ENCODE measurements around the gene MINDY4. TPM values are rescaled to one million over a fixed set of nuclear protein-coding genes. Genes with fewer than 3 reads are reported as not detected.

MINDY4 gene
- polyA plus RNA-seq (2013) = 2.8 and 3.4 TPM in 2 replicates

DNA sequence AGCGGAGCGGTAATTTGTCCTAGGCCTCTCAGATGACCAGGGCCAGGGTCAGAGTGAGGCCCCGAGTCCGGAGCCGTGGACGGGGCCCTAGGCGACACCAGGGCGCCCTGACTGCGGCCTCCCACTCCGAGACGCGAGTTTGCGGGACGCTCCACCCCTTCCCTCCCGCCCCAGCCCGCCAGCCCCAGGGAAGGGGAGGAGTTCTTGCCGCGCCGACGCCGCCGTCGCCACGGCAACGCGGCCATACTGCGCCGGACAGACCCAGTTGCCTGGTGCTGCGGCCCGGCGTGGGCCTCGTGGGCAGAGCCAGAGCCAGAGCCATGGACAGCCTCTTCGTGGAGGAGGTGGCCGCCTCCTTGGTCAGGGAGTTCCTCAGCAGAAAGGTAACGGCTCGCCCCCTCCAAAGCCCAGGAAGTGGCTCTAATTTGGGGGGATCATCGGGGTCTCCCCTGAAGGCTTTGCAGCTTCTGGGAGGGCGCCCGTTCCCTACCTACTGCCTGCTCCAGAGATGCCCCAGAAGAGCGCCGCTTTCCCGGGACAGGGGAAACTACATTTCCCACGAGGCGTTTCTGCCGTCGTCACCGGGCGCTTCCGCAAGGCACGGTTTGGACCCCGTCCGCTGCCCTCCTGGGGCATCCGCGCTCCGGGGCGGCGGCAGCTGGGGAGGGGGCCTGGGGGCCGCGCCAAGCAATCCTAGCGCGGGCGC is at the start of gene MINDY4:
MINDY4 (plus strand) TSS at position 244 of the 706 bp plus-strand sequence; CDS start at position 321, 77 bp downstream.
- Histone ChIP-seq H3K27me3 (ENCODE audit: insufficient read depth, low read length) (no peaks in the 10 kb centered on the region), H4K91ac (ENCODE audit: low read depth, low read length) (peak within 1 kb of the TSS; percentile 51), H4K8ac (ENCODE audit: low read depth, low read length) (peak within 1 kb of the TSS; percentile 88), H3K27ac (ENCODE audit: low read depth, low read length) (peak within 1 kb of the TSS; percentile 3), H3K36me3 (ENCODE audit: control insufficient read depth in 1 of 2, insufficient read depth in 2 of 2, low read length in 2 of 2) (no peaks in the 10 kb centered on the region), H2BK5ac (ENCODE audit: low read depth, low read length, poor library complexity) (peak within 1 kb of the TSS; percentile 61), H3K23ac (ENCODE audit: low read length) (no peak within 1 kb of the TSS), H2AFZ (ENCODE audit: insufficient read depth, low read length, poor library complexity) (peak within 1 kb of the TSS; percentile 94), H3K4ac (ENCODE audit: low read depth, low read length) (peak within 1 kb of the TSS; percentile 54), H2BK12ac (ENCODE audit: low read length) (peak within 1 kb of the TSS; percentile 19), H3K4me3 (ENCODE audit: low read depth, low read length) (peak within 1 kb of the TSS; percentile 81), H3K79me2 (ENCODE audit: control insufficient read depth, insufficient read depth, low read length, poor library complexity) (peaks cover 2% of the 10 kb centered on the region), H3K4me2 (ENCODE audit: low read length) (peak within 1 kb of the TSS; percentile 61), H3K79me1 (ENCODE audit: low read length) (peaks cover 11% of the 10 kb centered on the region), H3K4me1 (ENCODE audit: control insufficient read depth in 1 of 2, insufficient read depth in 2 of 2, low read length in 2 of 2) (peaks cover 9 to 11% of the 10 kb centered on the region in 2 experiments), H3K9me3 (ENCODE audit: insufficient read depth, low read depth, low read length) (no peaks in the 10 kb centered on the region), H3K18ac (ENCODE audit: low read length) (peak within 1 kb of the TSS; percentile 87), H4K12ac (ENCODE audit: low read depth, low read length) (peak within 1 kb of the TSS; percentile 76), H2BK120ac (ENCODE audit: insufficient read depth, low read length, poor library complexity) (peak within 1 kb of the TSS; percentile 21), H3K9ac (ENCODE audit: low read length) (peak within 1 kb of the TSS; percentile 68), H2AK5ac (ENCODE audit: low read length) (no peak within 1 kb of the TSS), H3K14ac (ENCODE audit: low read length) (peak within 1 kb of the TSS; percentile 54)
- no CpG with 5 or more reads among the region's 62 CpGs for WGBS (ENCODE audit: extremely low coverage, insufficient coverage, insufficient read length)
- peak; percentile 65 to 86 for DNase-seq

DNA sequence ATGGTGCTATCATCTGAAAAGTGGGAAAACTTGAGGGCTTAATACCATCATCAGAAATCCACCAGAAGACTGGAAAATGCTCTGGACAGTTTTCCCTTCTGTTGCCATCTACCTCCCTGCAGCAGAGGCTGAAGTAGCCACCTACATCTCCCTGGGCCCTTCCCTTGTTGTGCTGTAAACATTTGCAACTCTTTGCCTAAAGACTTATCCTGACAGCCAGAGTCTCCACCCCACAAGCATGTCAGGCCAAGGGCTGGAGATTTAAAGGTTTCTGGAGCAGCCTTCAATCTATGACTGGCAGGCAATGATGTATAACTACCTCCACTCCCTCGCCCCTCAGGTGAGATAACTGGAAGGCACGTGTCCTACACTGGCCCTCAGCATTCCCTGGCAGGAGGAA is 49.0 kb upstream of the MINDY4 start:
- WGBS (ENCODE audit: extremely low coverage, insufficient coverage, insufficient read length) = no CpG with 5 or more reads among the region's 2 CpGs
- Histone ChIP-seq H3K4ac (ENCODE audit: low read depth, low read length) (no peak overlapping the region), H3K4me2 (ENCODE audit: low read length) (no peak overlapping the region), H3K27ac (ENCODE audit: low read depth, low read length) (no peak overlapping the region), H3K27me3 (ENCODE audit: insufficient read depth, low read length) (no peaks in the 10 kb centered on the region), H3K79me2 (ENCODE audit: control insufficient read depth, insufficient read depth, low read length, poor library complexity) (no peaks in the 10 kb centered on the region), H3K18ac (ENCODE audit: low read length) (no peak overlapping the region), H4K8ac (ENCODE audit: low read depth, low read length) (no peak overlapping the region), H3K9ac (ENCODE audit: low read length) (no peak overlapping the region), H3K14ac (ENCODE audit: low read length) (no peak overlapping the region), H2AK5ac (ENCODE audit: low read length) (no peak overlapping the region), H3K36me3 (ENCODE audit: control insufficient read depth in 1 of 2, insufficient read depth in 2 of 2, low read length in 2 of 2) (no peaks in the 10 kb centered on the region), H2BK12ac (ENCODE audit: low read length) (no peak overlapping the region), H4K91ac (ENCODE audit: low read depth, low read length) (no peak overlapping the region), H3K4me3 (ENCODE audit: low read depth, low read length) (no peak overlapping the region), H3K4me1 (ENCODE audit: control insufficient read depth in 1 of 2, insufficient read depth in 2 of 2, low read length in 2 of 2) (peaks cover 3 to 4% of the 10 kb centered on the region in 2 experiments), H2BK120ac (ENCODE audit: insufficient read depth, low read length, poor library complexity) (no peak overlapping the region), H4K12ac (ENCODE audit: low read depth, low read length) (no peak overlapping the region), H3K23ac (ENCODE audit: low read length) (no peak overlapping the region), H2BK5ac (ENCODE audit: low read depth, low read length, poor library complexity) (no peak overlapping the region), H3K79me1 (ENCODE audit: low read length) (no peaks in the 10 kb centered on the region), H2AFZ (ENCODE audit: insufficient read depth, low read length, poor library complexity) (no peak overlapping the region), H3K9me3 (ENCODE audit: insufficient read depth, low read depth, low read length) (peaks cover 13% of the 10 kb centered on the region)
- no peak for DNase-seq

DNA sequence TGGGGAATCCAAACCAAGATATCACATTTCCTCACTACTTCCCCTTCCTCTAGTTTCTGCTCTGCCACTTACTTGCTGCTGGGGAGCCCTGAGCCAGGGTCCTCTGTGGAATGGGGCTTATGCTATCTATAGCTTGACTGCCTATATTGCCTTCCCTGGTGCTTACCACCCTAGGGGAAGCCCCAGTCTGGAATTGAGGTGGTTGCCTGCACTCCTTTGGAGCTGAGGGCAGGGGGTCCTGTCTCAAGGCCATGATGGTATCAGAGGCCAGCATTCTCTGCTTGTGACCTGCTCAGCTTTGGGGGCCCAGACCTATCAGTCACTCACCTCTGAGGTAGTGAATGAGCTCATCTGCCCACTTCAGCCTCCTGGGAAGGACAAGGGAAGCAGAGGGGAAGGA is 48.5 kb upstream of the MINDY4 start:
- no peak for DNase-seq
- Histone ChIP-seq H3K4me2 (ENCODE audit: low read length) (no peak overlapping the region), H2AK5ac (ENCODE audit: low read length) (no peak overlapping the region), H3K23ac (ENCODE audit: low read length) (no peak overlapping the region), H2BK12ac (ENCODE audit: low read length) (no peak overlapping the region), H4K8ac (ENCODE audit: low read depth, low read length) (no peak overlapping the region), H3K36me3 (ENCODE audit: control insufficient read depth in 1 of 2, insufficient read depth in 2 of 2, low read length in 2 of 2) (no peaks in the 10 kb centered on the region), H3K27ac (ENCODE audit: low read depth, low read length) (no peak overlapping the region), H3K27me3 (ENCODE audit: insufficient read depth, low read length) (no peaks in the 10 kb centered on the region), H4K91ac (ENCODE audit: low read depth, low read length) (no peak overlapping the region), H3K4ac (ENCODE audit: low read depth, low read length) (no peak overlapping the region), H3K4me1 (ENCODE audit: control insufficient read depth in 1 of 2, insufficient read depth in 2 of 2, low read length in 2 of 2) (peaks cover 5 to 7% of the 10 kb centered on the region in 2 experiments), H2AFZ (ENCODE audit: insufficient read depth, low read length, poor library complexity) (no peak overlapping the region), H2BK120ac (ENCODE audit: insufficient read depth, low read length, poor library complexity) (no peak overlapping the region), H2BK5ac (ENCODE audit: low read depth, low read length, poor library complexity) (no peak overlapping the region), H3K18ac (ENCODE audit: low read length) (no peak overlapping the region), H3K4me3 (ENCODE audit: low read depth, low read length) (no peak overlapping the region), H4K12ac (ENCODE audit: low read depth, low read length) (no peak overlapping the region), H3K14ac (ENCODE audit: low read length) (no peak overlapping the region), H3K9ac (ENCODE audit: low read length) (no peak overlapping the region), H3K79me2 (ENCODE audit: control insufficient read depth, insufficient read depth, low read length, poor library complexity) (no peaks in the 10 kb centered on the region), H3K9me3 (ENCODE audit: insufficient read depth, low read depth, low read length) (peaks cover 11% of the 10 kb centered on the region), H3K79me1 (ENCODE audit: low read length) (peaks cover under 1% of the 10 kb centered on the region)

DNA sequence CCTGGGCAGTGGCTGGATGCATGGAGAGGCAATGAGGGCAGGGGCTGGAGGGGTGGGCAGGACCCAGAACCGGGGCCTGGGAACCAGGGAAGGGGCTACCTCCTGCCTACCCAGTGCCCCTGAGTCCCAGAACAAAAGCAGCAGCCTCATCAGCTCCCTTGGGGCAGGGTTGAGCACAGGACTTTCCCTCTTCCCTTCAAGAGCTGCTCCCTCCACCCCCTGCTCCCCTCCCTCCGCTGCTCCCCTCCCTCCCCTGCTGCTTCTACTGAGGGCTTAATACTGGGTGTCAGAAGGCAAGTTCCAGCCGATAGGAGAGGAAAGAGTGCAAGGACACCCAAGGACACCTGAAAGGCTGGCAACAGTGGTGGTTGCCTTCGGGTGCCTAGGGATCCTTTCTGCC is 47.4 kb upstream of the MINDY4 start:
- Histone ChIP-seq H3K79me2 (ENCODE audit: control insufficient read depth, insufficient read depth, low read length, poor library complexity) (no peaks in the 10 kb centered on the region), H3K79me1 (ENCODE audit: low read length) (peaks cover 3% of the 10 kb centered on the region), H2AK5ac (ENCODE audit: low read length) (no peak overlapping the region), H3K9me3 (ENCODE audit: insufficient read depth, low read depth, low read length) (peaks cover 11% of the 10 kb centered on the region), H3K27me3 (ENCODE audit: insufficient read depth, low read length) (no peaks in the 10 kb centered on the region), H2AFZ (ENCODE audit: insufficient read depth, low read length, poor library complexity) (no peak overlapping the region), H2BK5ac (ENCODE audit: low read depth, low read length, poor library complexity) (no peak overlapping the region), H4K12ac (ENCODE audit: low read depth, low read length) (no peak overlapping the region), H3K4me2 (ENCODE audit: low read length) (no peak overlapping the region), H3K14ac (ENCODE audit: low read length) (no peak overlapping the region), H4K8ac (ENCODE audit: low read depth, low read length) (no peak overlapping the region), H3K23ac (ENCODE audit: low read length) (no peak overlapping the region), H3K36me3 (ENCODE audit: control insufficient read depth in 1 of 2, insufficient read depth in 2 of 2, low read length in 2 of 2) (no peaks in the 10 kb centered on the region), H3K4me3 (ENCODE audit: low read depth, low read length) (no peak overlapping the region), H3K4me1 (ENCODE audit: control insufficient read depth in 1 of 2, insufficient read depth in 2 of 2, low read length in 2 of 2) (peaks cover 9 to 10% of the 10 kb centered on the region in 2 experiments), H3K18ac (ENCODE audit: low read length) (no peak overlapping the region), H4K91ac (ENCODE audit: low read depth, low read length) (no peak overlapping the region), H3K4ac (ENCODE audit: low read depth, low read length) (no peak overlapping the region), H2BK120ac (ENCODE audit: insufficient read depth, low read length, poor library complexity) (no peak overlapping the region), H3K27ac (ENCODE audit: low read depth, low read length) (no peak overlapping the region), H2BK12ac (ENCODE audit: low read length) (no peak overlapping the region), H3K9ac (ENCODE audit: low read length) (no peak overlapping the region)
- WGBS (ENCODE audit: extremely low coverage, insufficient coverage, insufficient read length) = no CpG with 5 or more reads among the region's 4 CpGs
- no peak for DNase-seq
